ENCODE data around the gene CHMP1A. TPM values are rescaled to one million over a fixed set of nuclear protein-coding genes. Genes with fewer than 3 reads are reported as not detected.

The CHMP1A gene
- total RNA-seq, 1 donor = 110 TPM

GRCh38 chr16:89615596-89616090, 41.9 kb downstream of the CHMP1A start:
- peak; percentile 69 for TF ChIP-seq CTCF (IDR thresholded peaks at IDR 0.05; ENCODE audit: extremely low read depth, low read depth, low read length)
- no peaks in the 10 kb centered on the region for H4K20me1 ChIP-seq (ENCODE audit: insufficient read depth, low read length)
- H3K27ac ChIP-seq (ENCODE audit: low read depth, low read length) = no peak overlapping the region
- no peaks in the 10 kb centered on the region for H3K36me3 ChIP-seq (ENCODE audit: insufficient read depth, low read length)
- no peak overlapping the region for H3K4me3 ChIP-seq (ENCODE audit: insufficient read depth, low read length)
- no peaks in the 10 kb centered on the region for H3K9me3 ChIP-seq (ENCODE audit: low read depth, low read length)
- H3K27me3 ChIP-seq (ENCODE audit: insufficient read depth, low read length) = no peaks in the 10 kb centered on the region
- H2AFZ ChIP-seq (ENCODE audit: low read length) = no peak overlapping the region
- H3K4me2 ChIP-seq (ENCODE audit: insufficient read depth, low read length) = no peak overlapping the region
- DNase-seq (ENCODE audit: insufficient read length, low spot score, missing footprints) = peak; percentile 95
- H3K4me1 ChIP-seq (ENCODE audit: insufficient read depth, low read length) = peaks cover 5% of the 10 kb centered on the region
- no peaks in the 10 kb centered on the region for H3K79me2 ChIP-seq (ENCODE audit: insufficient read depth, low read length)

- H3K79me2 ChIP-seq (ENCODE audit: insufficient read depth, low read length) = no peaks in the 10 kb centered on the region
- H3K4me2 ChIP-seq (ENCODE audit: insufficient read depth, low read length) = no peak overlapping the region
- H3K27ac ChIP-seq (ENCODE audit: low read depth, low read length) = no peak overlapping the region
- no peak overlapping the region for H2AFZ ChIP-seq (ENCODE audit: low read length)
- H4K20me1 ChIP-seq (ENCODE audit: insufficient read depth, low read length) = no peaks in the 10 kb centered on the region
- peaks cover 4% of the 10 kb centered on the region for H3K4me1 ChIP-seq (ENCODE audit: insufficient read depth, low read length)
- H3K9me3 ChIP-seq (ENCODE audit: low read depth, low read length) = no peaks in the 10 kb centered on the region
- H3K36me3 ChIP-seq (ENCODE audit: insufficient read depth, low read length) = no peaks in the 10 kb centered on the region
- H3K4me3 ChIP-seq (ENCODE audit: insufficient read depth, low read length) = no peak overlapping the region
- TF ChIP-seq CTCF (IDR thresholded peaks at IDR 0.05; ENCODE audit: extremely low read depth, low read depth, low read length) = no peak
- no peaks in the 10 kb centered on the region for H3K27me3 ChIP-seq (ENCODE audit: insufficient read depth, low read length)
- DNase-seq (ENCODE audit: insufficient read length, low spot score, missing footprints) = no peak
These were observed 42.3 kb downstream of the CHMP1A start for GRCh38 chr16:89615176-89615575.

- Histone ChIP-seq H3K36me3 (ENCODE audit: insufficient read depth, low read length) (no peaks in the 10 kb centered on the region), H3K4me3 (ENCODE audit: insufficient read depth, low read length) (no peak overlapping the region), H3K27ac (ENCODE audit: low read depth, low read length) (no peak overlapping the region), H4K20me1 (ENCODE audit: insufficient read depth, low read length) (no peaks in the 10 kb centered on the region), H3K4me1 (ENCODE audit: insufficient read depth, low read length) (no peaks in the 10 kb centered on the region), H3K27me3 (ENCODE audit: insufficient read depth, low read length) (no peaks in the 10 kb centered on the region), H3K79me2 (ENCODE audit: insufficient read depth, low read length) (no peaks in the 10 kb centered on the region), H3K4me2 (ENCODE audit: insufficient read depth, low read length) (no peak overlapping the region), H2AFZ (ENCODE audit: low read length) (no peak overlapping the region), H3K9me3 (ENCODE audit: low read depth, low read length) (no peaks in the 10 kb centered on the region)
- no peak for DNase-seq (ENCODE audit: insufficient read length, low spot score, missing footprints)
- no peak for TF ChIP-seq CTCF (IDR thresholded peaks at IDR 0.05; ENCODE audit: extremely low read depth, low read depth, low read length)
These were observed 43.5 kb downstream of the CHMP1A start for GRCh38 chr16:89613954-89614459.

DNA sequence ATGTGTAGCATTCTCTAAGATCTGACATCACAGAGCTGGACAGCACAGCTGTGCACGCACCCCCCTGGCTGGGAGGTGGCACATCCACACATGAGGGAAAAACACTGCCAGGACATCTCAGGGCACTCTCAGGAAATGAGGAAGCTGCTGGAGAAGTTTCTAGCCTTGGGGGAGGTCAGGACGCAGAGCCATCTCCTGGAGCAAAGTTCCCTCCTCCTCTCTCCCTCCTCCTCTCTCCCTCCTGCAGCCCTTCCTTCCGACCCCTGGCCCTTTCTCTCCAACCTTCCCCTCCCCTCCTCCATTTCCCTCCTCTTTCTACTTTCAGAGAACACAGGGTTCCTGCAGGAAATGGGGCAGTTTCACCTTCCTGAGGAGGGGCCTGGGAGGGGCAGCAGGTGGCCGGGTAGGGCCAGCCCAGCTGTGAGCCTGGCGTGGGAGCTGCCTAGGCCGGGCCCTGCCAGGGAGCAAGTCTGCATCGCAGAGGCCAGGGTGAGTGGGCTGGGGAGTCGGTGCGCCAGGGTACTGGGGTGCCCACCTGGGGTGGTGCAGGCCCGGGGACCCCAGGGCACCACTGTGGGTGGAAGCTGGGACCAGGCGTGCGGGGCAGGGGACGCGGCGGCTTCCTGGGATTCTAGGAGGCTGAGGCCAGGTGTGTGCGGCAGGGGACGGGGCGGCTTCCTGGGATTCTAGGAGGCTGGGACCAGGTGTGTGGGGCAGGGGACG, 44.1 kb downstream of the CHMP1A start, which contains the start of gene DPEP1:
Gene DPEP1 (plus strand): TSS at position 412 of the 723 bp plus-strand sequence. CDS start 16,769 bp downstream, outside the sequence.
- Histone ChIP-seq H2AFZ (ENCODE audit: low read length) (no peak within 1 kb of the TSS), H3K27ac (ENCODE audit: low read depth, low read length) (no peak within 1 kb of the TSS), H4K20me1 (ENCODE audit: insufficient read depth, low read length) (no peaks in the 10 kb centered on the region), H3K4me2 (ENCODE audit: insufficient read depth, low read length) (no peak within 1 kb of the TSS), H3K27me3 (ENCODE audit: insufficient read depth, low read length) (no peaks in the 10 kb centered on the region), H3K4me3 (ENCODE audit: insufficient read depth, low read length) (no peak within 1 kb of the TSS), H3K79me2 (ENCODE audit: insufficient read depth, low read length) (no peaks in the 10 kb centered on the region), H3K4me1 (ENCODE audit: insufficient read depth, low read length) (peaks cover 3% of the 10 kb centered on the region), H3K36me3 (ENCODE audit: insufficient read depth, low read length) (no peaks in the 10 kb centered on the region), H3K9me3 (ENCODE audit: low read depth, low read length) (no peaks in the 10 kb centered on the region)
- TF ChIP-seq CTCF (IDR thresholded peaks at IDR 0.05; ENCODE audit: extremely low read depth, low read depth, low read length) = no peak
- DNase-seq (ENCODE audit: insufficient read length, low spot score, missing footprints) = no peak
